ENCODE data around the gene PITHD1. TPM values are rescaled to one million over a fixed set of nuclear protein-coding genes. Genes with fewer than 3 reads are reported as not detected.
"Not testable (repeated sequence)": the region's sequence is repeated elsewhere in the genome, so short reads cannot be mapped to it uniquely, and the experiment has no call there.

PITHD1 gene
- polyA plus RNA-seq, 1 experiment, result 33.7 TPM

- DNase-seq (ENCODE audit: low read depth), result no peak
- TF ChIP-seq CTCF (IDR thresholded peaks at IDR 0.05; ENCODE audit: insufficient read depth, low read depth, low read length), result no peak
- Histone ChIP-seq H3K27me3 (ENCODE audit: control insufficient read depth, insufficient read depth, low read length) (no peaks in the 10 kb centered on the region), H3K36me3 (ENCODE audit: control insufficient read depth, insufficient read depth, low read length) (no peaks in the 10 kb centered on the region; the same call in 1 of the 2 replicates), H3K4me3 (ENCODE audit: low read depth, low read length) (no peak overlapping the region)
- CTCF ChIA-PET, result interaction anchor here (0.6 to 6.0 kb wide), 5 partner anchors 14 to 187 kb away, joined by 3 to 23 read pairs (median 4); no protein-coding TSS in a partner anchor
- POLR2A ChIA-PET, result no interaction called here
Observed at GRCh38 chr1:23774174-23774880, 3.9 kb upstream of the PITHD1 start.

DNA sequence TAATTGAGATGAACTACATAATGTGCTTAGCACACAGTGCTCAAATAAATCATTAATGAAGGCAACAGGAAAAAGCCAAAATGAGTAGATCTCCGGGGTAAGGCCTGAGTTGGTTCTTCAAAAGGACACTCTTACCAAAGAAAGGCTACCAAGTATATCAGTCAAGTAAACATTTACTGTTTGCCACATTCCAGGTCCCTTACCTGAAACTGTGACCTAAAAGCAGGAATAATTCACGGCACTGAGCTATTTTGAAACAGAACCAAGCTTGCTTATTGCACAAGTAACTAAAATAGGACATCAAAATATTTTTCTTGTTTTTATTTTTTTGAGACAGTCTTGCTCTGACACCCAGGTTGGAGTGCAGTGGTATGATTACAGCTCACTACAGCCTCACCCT, 2.0 kb upstream of the PITHD1 start:
- no peak for DNase-seq (ENCODE audit: low read depth)
- POLR2A ChIA-PET, result no interaction called here
- Histone ChIP-seq H3K27me3 (ENCODE audit: control insufficient read depth, insufficient read depth, low read length) (no peaks in the 10 kb centered on the region), H3K36me3 (ENCODE audit: control insufficient read depth, insufficient read depth, low read length) (peaks cover 1% of the 10 kb centered on the region), H3K4me3 (ENCODE audit: low read depth, low read length) (no peak overlapping the region)
- no peak for TF ChIP-seq CTCF (IDR thresholded peaks at IDR 0.05; ENCODE audit: insufficient read depth, low read depth, low read length)
- CTCF ChIA-PET, result interaction anchor here (1.3 to 6.0 kb wide), 3 partner anchors 11 to 141 kb away, joined by 3 to 23 read pairs (median 7); no protein-coding TSS in a partner anchor

- CTCF ChIA-PET, result interaction anchor here (0.6 to 3.4 kb wide), 6 partner anchors 9 to 32 kb away, joined by 3 to 15 read pairs (median 4); partner anchors contain the start of genes GALE and LYPLA2
- H3K4me3 ChIP-seq (ENCODE audit: low read depth, low read length), result no peak overlapping the region
Observed at GRCh38 chr1:23779826-23780371, 1.7 kb downstream of the PITHD1 start.

DNA sequence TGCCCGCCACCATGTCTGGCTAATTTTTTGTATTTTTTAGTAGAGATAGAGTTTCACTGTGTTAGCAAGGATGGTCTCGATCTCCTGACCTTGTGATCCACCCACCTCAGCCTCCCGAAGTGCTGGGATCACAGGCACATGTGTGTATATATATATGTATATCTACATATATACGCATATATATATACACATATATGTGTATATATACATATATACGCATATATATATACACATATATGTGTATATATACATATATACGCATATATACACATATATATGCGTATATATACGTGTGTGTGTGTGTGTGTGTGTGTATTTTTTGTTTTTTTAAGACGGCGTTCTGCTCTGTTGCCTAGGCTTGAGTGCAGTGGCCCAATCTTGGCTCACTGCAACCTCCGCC, 4.9 kb downstream of the PITHD1 start:
- H3K27me3 ChIP-seq (ENCODE audit: control insufficient read depth, insufficient read depth, low read length); POLR2A ChIA-PET; H3K4me3 ChIP-seq (ENCODE audit: low read depth, low read length); DNase-seq (ENCODE audit: low read depth): not testable (repeated sequence)
- peaks cover 13% of the 10 kb centered on the region for H3K36me3 ChIP-seq (ENCODE audit: control insufficient read depth, insufficient read depth, low read length)
- CTCF ChIA-PET, result interaction anchor here (3.4 kb wide), 1 partner anchor 12 kb away, joined by 15 read pairs; no protein-coding TSS in a partner anchor

More at GRCh38 chr1:23779826-23780371, 1.7 kb downstream of the PITHD1 start:
- POLR2A ChIA-PET, result no interaction called here
- no peak for TF ChIP-seq CTCF (IDR thresholded peaks at IDR 0.05; ENCODE audit: insufficient read depth, low read depth, low read length)
- DNase-seq (ENCODE audit: low read depth), result no peak
- no peaks in the 10 kb centered on the region for H3K27me3 ChIP-seq (ENCODE audit: control insufficient read depth, insufficient read depth, low read length)
- peaks cover 1% of the 10 kb centered on the region; the same call in 1 of the 2 replicates for H3K36me3 ChIP-seq (ENCODE audit: control insufficient read depth, insufficient read depth, low read length)

DNA sequence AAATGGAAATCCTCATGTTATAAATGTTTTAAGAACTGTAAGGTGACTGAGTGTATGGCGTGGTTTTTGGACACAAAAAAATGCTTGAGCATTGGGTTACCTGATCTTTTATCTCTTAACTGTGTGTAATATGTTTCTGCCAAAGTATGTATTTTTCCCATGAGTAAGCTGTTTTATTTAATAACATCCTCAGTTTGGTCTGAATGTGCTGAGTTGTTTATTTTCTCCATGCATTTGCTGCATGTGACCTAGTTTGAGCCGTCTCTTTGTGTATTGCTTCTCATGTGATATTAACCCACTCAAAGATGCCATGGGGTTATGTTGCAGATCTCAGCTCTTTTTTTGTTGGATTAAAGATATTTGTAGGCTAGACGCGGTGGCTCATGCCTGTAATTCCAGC, 6.6 kb downstream of the PITHD1 start:
- no peak for DNase-seq (ENCODE audit: low read depth)
- Histone ChIP-seq H3K4me3 (ENCODE audit: low read depth, low read length) (no peak overlapping the region), H3K36me3 (ENCODE audit: control insufficient read depth, insufficient read depth, low read length) (peaks cover 13% of the 10 kb centered on the region), H3K27me3 (ENCODE audit: control insufficient read depth, insufficient read depth, low read length) (no peaks in the 10 kb centered on the region)
- TF ChIP-seq CTCF (IDR thresholded peaks at IDR 0.05; ENCODE audit: insufficient read depth, low read depth, low read length), result no peak
- CTCF ChIA-PET, result interaction anchor here (1.7 kb wide), 1 partner anchor 13 kb away, joined by 5 read pairs; no protein-coding TSS in a partner anchor
- POLR2A ChIA-PET, result no interaction called here

All from BJ (cell line).